ENCODE results near the gene SARNP.

DNA sequence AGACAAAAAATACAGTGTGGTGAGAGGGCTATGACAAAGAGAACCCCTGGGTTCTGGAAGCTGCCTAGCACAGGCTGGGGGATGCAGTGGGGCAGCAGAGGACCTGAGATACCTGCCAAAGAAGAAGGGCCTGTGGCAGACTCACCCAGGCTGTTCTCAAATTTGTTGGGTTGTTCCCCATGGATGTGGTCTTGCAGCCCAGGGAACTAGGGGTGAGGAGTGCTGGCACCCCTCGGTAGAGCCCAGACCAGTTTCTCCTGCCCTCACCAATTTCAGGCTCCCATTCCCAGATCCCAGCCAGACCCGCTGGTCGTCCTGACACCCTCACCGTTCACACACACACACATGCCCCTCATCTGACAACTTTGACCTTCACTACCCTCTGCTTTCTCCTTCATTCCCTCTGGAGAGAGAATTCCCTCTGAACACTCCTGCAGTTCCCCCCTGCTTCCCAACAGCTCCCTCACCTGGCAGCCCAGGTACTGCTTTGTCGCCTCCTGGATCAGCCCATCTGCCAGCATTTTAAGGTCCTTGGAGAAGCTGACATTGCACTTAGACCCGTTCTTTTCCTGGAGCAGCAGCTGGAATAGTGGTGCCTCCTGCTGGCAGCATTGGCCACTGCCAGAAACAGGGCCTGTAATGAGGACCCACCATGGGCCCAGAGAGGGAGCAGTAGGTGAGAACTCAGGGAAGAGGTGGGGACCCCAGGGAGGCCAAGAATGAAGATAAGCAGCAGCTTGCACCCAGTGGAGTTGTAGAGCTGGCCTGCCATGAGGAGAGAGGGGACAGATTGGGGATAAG, 80.5 kb downstream of the SARNP start:
- TF ChIP-seq, protein P1, sequence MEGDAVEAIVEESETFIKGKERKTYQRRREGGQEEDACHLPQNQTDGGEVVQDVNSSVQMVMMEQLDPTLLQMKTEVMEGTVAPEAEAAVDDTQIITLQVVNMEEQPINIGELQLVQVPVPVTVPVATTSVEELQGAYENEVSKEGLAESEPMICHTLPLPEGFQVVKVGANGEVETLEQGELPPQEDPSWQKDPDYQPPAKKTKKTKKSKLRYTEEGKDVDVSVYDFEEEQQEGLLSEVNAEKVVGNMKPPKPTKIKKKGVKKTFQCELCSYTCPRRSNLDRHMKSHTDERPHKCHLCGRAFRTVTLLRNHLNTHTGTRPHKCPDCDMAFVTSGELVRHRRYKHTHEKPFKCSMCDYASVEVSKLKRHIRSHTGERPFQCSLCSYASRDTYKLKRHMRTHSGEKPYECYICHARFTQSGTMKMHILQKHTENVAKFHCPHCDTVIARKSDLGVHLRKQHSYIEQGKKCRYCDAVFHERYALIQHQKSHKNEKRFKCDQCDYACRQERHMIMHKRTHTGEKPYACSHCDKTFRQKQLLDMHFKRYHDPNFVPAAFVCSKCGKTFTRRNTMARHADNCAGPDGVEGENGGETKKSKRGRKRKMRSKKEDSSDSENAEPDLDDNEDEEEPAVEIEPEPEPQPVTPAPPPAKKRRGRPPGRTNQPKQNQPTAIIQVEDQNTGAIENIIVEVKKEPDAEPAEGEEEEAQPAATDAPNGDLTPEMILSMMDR (conservative IDR thresholded peaks at IDR 0.05; ENCODE audit: low read length), result peak; percentile 90
- TF ChIP-seq EZH2phosphoT487 (IDR thresholded peaks at IDR 0.05; ENCODE audit: borderline replicate concordance, low read depth, low read length), result no peak
